ENCODE data around the gene LHFPL6.

The LHFPL6 gene

GRCh38 chr13:39590466-39591036 lies 12.4 kb downstream of the LHFPL6 start:
- DNase-seq: no peak

DNA sequence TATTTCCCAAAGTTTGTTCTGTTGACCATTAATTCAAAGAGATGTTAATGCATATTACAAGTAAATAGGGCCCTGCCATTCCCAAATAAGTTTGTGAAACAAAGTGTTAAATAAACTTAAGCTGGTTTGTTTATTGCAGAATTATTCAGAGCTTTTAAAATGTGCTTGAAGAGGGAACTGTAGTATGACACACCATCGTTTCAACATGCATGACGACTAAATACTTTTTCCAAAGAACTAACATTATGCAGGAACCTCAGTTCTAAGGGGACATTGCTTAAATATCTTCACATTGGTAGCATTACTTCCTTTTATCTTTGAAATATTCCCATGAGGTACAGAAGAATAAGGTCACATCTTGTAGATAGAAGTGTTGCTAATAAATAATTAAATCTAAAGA lies 14.6 kb downstream of the LHFPL6 start:
- DNase-seq: no peak

- no peak for DNase-seq
Measured at GRCh38 chr13:39587939-39588338, 15.1 kb downstream of the LHFPL6 start.

- DNase-seq: no peak
Measured at GRCh38 chr13:39586958-39587605, 15.9 kb downstream of the LHFPL6 start.

GRCh38 chr13:39586151-39586550 lies 16.8 kb downstream of the LHFPL6 start:
- DNase-seq: no peak

- DNase-seq: no peak
Measured at GRCh38 chr13:39585219-39585618, 17.8 kb downstream of the LHFPL6 start.

DNA sequence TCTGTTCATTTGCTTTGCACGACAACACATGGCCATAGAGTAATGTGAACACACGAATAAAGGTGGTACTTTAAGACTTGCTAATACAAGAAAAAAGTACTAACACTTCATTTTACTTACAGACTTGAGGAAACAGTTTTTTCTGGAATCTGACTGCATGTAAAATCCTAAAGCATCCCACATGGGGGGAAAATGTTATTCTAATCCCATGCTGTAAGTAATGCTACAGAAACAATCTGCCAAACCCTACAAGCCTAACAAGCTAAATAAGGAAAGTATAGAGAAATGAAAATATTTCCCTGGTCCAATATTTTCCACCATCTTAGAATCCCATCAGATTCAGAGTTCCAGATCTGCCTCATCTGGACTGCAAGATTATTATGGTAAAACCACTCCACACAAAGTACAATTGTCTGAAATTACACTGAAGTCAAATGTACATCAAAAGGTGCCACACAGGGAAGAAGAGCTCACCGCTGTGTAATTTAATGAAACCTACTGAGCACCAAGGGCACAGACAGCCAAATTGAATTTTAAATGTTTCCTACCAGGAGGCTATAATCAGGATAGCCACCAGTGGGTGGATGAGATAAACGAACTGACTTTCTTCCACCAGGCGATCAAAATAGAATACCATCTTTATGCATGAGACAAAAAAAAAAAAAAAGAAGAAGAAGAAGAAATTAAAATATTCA lies 22.0 kb downstream of the LHFPL6 start:
- DNase-seq: no peak

DNA sequence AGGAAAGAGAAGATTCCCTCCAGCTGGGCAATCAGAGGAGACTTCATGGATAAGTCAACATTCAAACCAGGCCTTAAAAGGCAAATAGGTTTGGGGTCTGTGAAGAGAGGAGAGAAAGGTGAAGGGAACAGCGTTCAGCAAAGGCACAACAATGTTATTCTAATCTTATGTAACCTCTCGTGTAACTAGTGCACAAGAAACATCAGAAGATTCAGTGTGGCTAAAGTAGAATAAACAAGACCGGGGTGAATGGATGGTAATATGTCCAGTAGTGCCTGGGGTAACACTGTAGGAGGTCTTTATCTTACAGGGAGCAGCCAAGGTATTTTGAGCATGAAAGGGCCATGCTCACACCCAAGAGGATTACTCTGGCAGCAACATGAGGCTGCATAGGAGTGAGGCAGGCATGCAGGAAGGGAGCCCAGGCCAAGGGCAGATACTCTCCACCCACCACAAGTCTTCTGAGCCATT lies 24.1 kb downstream of the LHFPL6 start:
- DNase-seq: no peak

GRCh38 chr13:39577838-39578491 lies 25.0 kb downstream of the LHFPL6 start:
- DNase-seq: peak; percentile 18

DNA sequence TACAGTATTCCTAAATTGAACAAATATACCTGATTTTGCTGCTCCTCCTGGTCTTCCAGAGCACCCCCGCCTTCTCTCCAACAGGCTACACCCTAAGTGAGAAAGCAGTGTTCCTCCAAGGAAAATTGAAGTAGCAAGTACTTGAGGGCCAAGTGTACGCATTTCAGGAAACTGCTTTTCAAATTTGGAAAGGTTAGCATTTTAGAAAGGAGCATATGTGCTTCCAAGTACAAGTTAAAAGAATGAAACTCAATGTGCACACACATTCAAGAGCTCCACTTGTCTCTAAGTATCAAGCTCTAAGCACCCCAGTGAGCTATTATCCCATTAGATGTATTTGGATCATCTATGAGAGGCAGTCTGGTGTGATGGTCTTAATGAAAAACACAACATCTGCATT lies 25.8 kb downstream of the LHFPL6 start:
- DNase-seq: no peak

- no peak for DNase-seq
Measured at GRCh38 chr13:39575641-39576238, 27.3 kb downstream of the LHFPL6 start.

- DNase-seq: no peak
Measured at GRCh38 chr13:39571502-39572092, 31.4 kb downstream of the LHFPL6 start.

DNA sequence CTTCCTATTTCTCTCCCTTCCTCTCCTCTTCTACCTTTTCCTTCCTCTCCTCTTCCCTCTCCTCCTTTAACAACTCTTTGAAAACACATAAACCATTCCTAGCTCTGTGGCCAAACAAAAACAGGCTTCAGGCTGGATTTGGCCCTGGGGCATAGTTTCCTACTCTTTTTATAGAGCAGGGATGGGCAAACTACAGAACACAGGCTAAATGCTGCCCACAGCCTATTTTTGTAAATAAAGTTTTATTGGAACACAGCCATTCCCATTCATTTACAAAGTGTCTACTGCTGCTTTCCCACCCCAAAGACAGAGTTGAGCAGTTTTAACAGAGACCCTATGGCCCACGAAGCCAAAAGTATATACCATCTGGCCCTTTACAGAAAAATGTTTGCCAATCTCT lies 35.4 kb downstream of the LHFPL6 start:
- DNase-seq: no peak

DNA sequence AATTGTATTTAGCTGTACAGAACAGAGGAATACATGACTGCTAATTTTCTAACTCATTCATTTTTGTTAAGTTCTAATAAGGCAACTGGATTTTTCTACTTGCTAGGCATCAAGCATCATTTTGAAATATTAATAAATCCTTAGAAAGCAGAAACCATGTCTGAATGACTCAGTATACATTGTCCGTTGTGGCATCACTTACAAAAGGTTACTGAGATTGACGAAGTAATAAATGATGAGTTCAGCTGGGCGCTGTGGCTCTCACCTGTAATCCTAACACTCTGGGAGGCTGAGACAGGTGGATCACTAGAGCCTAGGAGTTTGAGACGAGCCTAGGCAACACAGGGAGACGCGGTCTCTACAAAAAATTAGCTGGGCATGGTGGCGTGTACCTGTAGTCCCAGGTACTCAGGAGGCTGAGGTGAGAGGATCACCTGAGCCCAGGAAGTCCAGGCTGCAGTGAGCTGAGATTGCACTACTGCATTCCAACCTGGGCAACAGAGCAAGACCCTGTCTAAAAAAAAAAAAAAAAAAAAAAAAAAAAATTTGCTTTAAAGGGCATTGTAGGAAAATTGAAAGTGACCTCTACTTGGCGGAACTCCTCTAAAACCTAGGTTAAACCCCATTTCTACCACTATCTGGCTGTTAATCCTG lies 36.6 kb downstream of the LHFPL6 start:
- DNase-seq: no peak

DNA sequence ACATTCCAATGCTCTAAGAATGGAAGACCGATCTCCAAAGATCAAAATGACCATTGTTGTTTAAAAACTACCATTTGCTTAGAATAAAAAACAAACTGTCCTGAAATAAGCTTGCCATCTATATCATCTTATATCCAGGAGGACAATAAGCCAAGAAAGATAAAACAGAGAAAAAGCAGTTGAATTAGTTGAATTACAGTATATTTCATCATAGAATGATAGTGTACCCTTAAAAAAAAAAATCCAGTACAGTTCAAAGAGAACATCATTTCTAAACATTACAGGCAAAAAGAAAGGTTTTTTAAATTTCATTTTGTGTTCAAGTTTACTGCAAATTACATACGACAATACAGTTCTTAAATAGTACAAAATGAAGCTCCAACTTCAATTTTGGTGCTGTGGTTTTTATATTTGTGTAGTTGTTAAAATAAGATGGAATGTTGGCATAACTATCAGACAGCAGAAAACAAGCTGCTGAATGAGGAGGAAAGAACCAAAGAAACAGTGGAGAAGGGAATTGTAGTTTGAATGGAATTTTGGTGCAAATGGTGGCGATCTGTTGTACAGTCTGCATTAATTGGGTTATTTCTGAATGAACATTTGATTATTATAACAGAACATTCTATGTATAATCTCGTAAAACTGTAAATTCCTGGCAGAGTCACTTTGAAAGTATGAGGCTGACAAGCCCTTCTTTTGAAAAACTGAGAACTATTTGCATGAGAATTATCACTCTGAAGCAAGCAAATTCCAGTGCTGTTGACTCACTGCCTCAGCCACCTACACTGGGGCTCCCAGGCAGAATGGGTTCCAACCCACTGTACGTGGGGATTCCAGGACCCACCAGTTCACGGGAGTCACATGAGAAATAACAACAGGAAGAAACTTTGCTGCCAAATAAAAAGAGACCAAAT lies 37.7 kb downstream of the LHFPL6 start:
- no peak for DNase-seq

GRCh38 chr13:39563470-39563735 lies 39.6 kb downstream of the LHFPL6 start:
- DNase-seq: no peak

GRCh38 chr13:39561971-39562370 lies 41.0 kb downstream of the LHFPL6 start:
- DNase-seq: no peak

GRCh38 chr13:39559847-39560246 lies 43.1 kb downstream of the LHFPL6 start:
- DNase-seq: no peak

DNA sequence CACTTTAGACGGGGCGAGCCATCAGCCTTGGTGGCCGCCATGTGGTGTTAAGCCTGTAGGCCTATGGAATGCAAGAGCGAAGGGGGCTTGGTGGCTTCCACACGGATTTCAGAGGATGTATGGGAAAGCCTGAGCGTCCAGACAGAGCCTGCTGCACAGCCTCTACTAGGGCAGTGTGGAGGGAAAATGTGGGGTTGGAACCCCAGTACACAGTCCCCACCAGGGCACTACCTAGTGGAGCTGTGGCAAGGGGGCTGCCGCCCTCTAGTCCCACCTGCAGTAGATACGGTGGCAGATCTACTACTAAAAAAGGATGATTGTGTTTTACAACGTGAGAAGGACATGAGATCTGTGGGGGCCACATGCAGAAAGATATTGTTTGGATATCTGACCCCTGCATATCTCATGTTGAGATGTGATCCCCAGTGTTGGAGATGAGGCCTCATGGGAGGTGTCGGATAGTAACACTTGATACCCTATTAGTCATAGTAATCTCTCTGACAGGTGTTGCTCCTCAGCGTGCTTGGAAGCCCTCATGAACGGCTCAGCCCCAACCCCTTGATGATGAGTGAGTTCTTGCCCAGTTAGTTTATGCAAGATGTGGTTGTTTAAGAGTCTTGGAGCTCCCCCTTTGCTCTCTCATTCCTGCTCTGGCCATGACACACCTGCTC lies 45.6 kb downstream of the LHFPL6 start:
- DNase-seq: no peak

DNA sequence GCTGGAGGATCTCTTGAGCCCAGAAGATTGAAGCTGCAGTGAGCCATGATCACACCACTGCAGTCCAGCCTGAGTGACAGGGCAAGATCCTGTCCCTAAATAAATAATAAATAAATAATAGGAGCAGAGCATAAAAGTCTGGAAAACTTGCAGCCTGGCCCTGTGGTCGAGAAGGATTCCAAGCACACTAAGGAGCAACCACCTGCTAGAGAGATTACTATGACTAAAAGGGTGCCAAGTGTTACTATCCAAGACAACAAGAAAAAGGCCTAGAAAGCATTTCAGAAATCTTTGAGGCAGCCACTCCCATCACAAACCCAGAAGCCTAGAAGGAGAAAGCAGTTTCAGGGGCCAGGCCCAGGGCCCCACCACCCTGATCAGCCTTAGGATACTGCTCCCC lies 46.1 kb downstream of the LHFPL6 start:
- DNase-seq: no peak

GRCh38 chr13:39554371-39554770 lies 48.6 kb downstream of the LHFPL6 start:
- DNase-seq: no peak
